Coronary artery (tissue), 2 donors: ENCODE measurements around the gene ACSM4.

Source experiments
- DNase-seq: peaks from one replicate; pipeline ENCODE4 v3.0.0-alpha.2; 2017; ENCODE audit warnings: low spot score
- H3K27ac ChIP-seq, 2 donors: fragments of 200-600 bp; sonication (generic); one replicate each; pipeline ENCODE4 v1.5.1; 2016 to 2019
- H3K4me3 ChIP-seq: fragments of 200-600 bp; sonication (generic); 2 replicates; pipeline ENCODE4 v1.5.1; 2016; ENCODE audit warnings: mild to moderate bottlenecking, moderate library complexity
- CTCF ChIP-seq: fragments of 200-600 bp; sonication (generic); IDR thresholded peaks from one replicate; pipeline ENCODE4 v1.5.1; 2019; ENCODE audit warnings: antibody characterized with exemption

Gene ACSM4

GRCh38 chr12:7374423-7375144 is 70.7 kb downstream of the ACSM4 start:
- no peak for TF ChIP-seq CTCF
- no peak overlapping the region for H3K4me3 ChIP-seq
- no peak for DNase-seq
- no peak overlapping the region for H3K27ac ChIP-seq

- TF ChIP-seq CTCF: no peak
- no peak for DNase-seq
- no peak overlapping the region for H3K27ac ChIP-seq
- no peak overlapping the region for H3K4me3 ChIP-seq
Observed at GRCh38 chr12:7375145-7375543, 71.3 kb downstream of the ACSM4 start.

GRCh38 chr12:7376196-7376595 is 72.3 kb downstream of the ACSM4 start:
- H3K27ac ChIP-seq: no peak overlapping the region
- no peak for DNase-seq
- no peak overlapping the region for H3K4me3 ChIP-seq
- TF ChIP-seq CTCF: no peak
